GM18507 (cell line): Measurements from ENCODE around the gene ZNF573.
A peak's percentile ranks its signal among the peaks of the same experiment; 100 is the strongest.

Source experiments
- DNase-seq: peaks from one replicate; pipeline ENCODE4 v3.0.0; 2011; ENCODE audit warnings: low read depth; ENCODE audit not compliant: insufficient read length; ENCODE audit errors: extremely low spot score
- FAIRE-seq: peaks from 2 replicates; lab custom pipeline; 2011; peaks lifted over from hg19 to GRCh38; lab: Jason Lieb, UNC

Gene ZNF573

GRCh38 chr19:37699057-37699456 is 80.3 kb downstream of the ZNF573 start:
- FAIRE-seq = no peak
- DNase-seq = no peak

GRCh38 chr19:37698216-37698615 is 81.2 kb downstream of the ZNF573 start:
- DNase-seq (no peak), FAIRE-seq (no peak)

GRCh38 chr19:37695144-37695899 is 84.1 kb downstream of the ZNF573 start:
- DNase-seq = no peak
- FAIRE-seq = no peak

- DNase-seq (no peak), FAIRE-seq (no peak)
Observed at GRCh38 chr19:37692956-37693620, 86.3 kb downstream of the ZNF573 start.

- FAIRE-seq = no peak
Observed at GRCh38 chr19:37691881-37692504, 87.4 kb downstream of the ZNF573 start.

More at GRCh38 chr19:37691881-37692504, 87.4 kb downstream of the ZNF573 start:
- DNase-seq = peak; percentile 8
